PC-9 (cell line): ENCODE data around the gene ACBD6. TPM values are rescaled to one million over a fixed set of nuclear protein-coding genes. Genes with fewer than 3 reads are reported as not detected.

Experiments
- BruUV-seq: library from RNA; stranded (reverse); fragments of 400-500 nt; replicated peaks from 2 replicates; lab custom pipeline; 2021; lab: Mats Ljungman, UMichigan
- CTCF ChIA-PET: fragments of 300-600 bp; sonication (Branson Sonifier 250); formaldehyde crosslinking; loops from one replicate; lab custom pipeline; 2022; ENCODE audit warnings: antibody characterized with exemption; lab: Charles Lee
- POLR2A ChIA-PET: fragments of 300-600 bp; sonication (Branson Sonifier 250); formaldehyde crosslinking; loops from one replicate; lab custom pipeline; 2022; ENCODE audit warnings: antibody characterized with exemption; ENCODE audit not compliant: unreplicated experiment; lab: Charles Lee
- DNase-seq, 2 experiments: peaks; one replicate each; pipeline versions ENCODE4 v3.0.0 to v3.0.0-alpha.2; 2015 to 2022; ENCODE audit warnings: mixed read lengths in 1 of 2
- H2AFZ ChIP-seq: fragments of 200-600 bp; sonication (generic); 2 replicates; pipeline ENCODE4 v1.8.1; 2017; ENCODE audit warnings: antibody characterized with exemption
- H3F3A ChIP-seq: fragments of 200-600 bp; sonication (generic); 2 replicates; pipeline ENCODE4 v1.8.1; 2017; ENCODE audit warnings: antibody characterized with exemption, mild to moderate bottlenecking, low read depth; ENCODE audit not compliant: insufficient read depth
- H3K27ac ChIP-seq: fragments of 200-600 bp; sonication (generic); 2 replicates; pipeline ENCODE4 v1.6.1; 2016; ENCODE audit warnings: mixed run types
- H3K27me3 ChIP-seq: fragments of 200-600 bp; sonication (generic); 2 replicates; pipeline ENCODE4 v1.6.1; 2016; ENCODE audit warnings: low read depth, mixed run types; ENCODE audit not compliant: insufficient read depth
- H3K36me3 ChIP-seq: fragments of 200-600 bp; sonication (generic); 2 replicates; pipeline ENCODE4 v1.6.1; 2016; ENCODE audit warnings: low read depth, mixed run types
- H3K4me1 ChIP-seq: fragments of 200-600 bp; sonication (generic); replicated peaks from 2 replicates; pipeline ENCODE4 v1.6.1; 2016; ENCODE audit warnings: mixed run types; ENCODE audit not compliant: insufficient read depth
- H3K4me2 ChIP-seq: fragments of 200-600 bp; sonication (generic); 2 replicates; pipeline ENCODE4 v1.6.1; 2017; ENCODE audit warnings: mixed run types
- H3K4me3 ChIP-seq: fragments of 200-600 bp; sonication (generic); 2 replicates; pipeline ENCODE4 v1.6.1; 2016; ENCODE audit warnings: mixed run types
- H3K79me2 ChIP-seq: fragments of 200-600 bp; sonication (generic); 2 replicates; pipeline ENCODE4 v1.6.1; 2017; ENCODE audit warnings: low read depth, mixed run types
- H3K9me2 ChIP-seq: fragments of 200-600 bp; sonication (generic); 2 replicates; pipeline ENCODE4 v1.8.1; 2017; ENCODE audit warnings: mild to moderate bottlenecking; ENCODE audit not compliant: insufficient read depth
- H3K9me3 ChIP-seq: fragments of 200-600 bp; sonication (generic); 2 replicates; pipeline ENCODE4 v1.8.1; 2016; ENCODE audit warnings: low read depth; ENCODE audit not compliant: insufficient read depth
- H4K20me1 ChIP-seq: fragments of 200-600 bp; sonication (generic); 2 replicates; pipeline ENCODE4 v1.8.1; 2017; ENCODE audit not compliant: insufficient read depth
- CTCF ChIP-seq: fragments of 200-600 bp; sonication (generic); conservative IDR thresholded peaks from 2 replicates; pipeline ENCODE4 v1.6.1; 2017; ENCODE audit warnings: mixed run types, antibody characterized with exemption, mild to moderate bottlenecking, moderate library complexity
- EZH2 ChIP-seq: fragments of 200-600 bp; sonication (generic); IDR thresholded peaks from 2 replicates; pipeline ENCODE4 v1.8.0; 2017; ENCODE audit warnings: antibody characterized with exemption, low read depth
- intact Hi-C: fragments of 100-400 bp; cut with micrococcal nuclease; formaldehyde crosslinking; loops from one replicate; pipeline ENCODE4 v1.10.0; 2022; ENCODE audit not compliant: unreplicated experiment
- total RNA-seq: library from RNA; stranded (reverse); gene quantifications from 2 replicates; pipeline ENCODE4 v1.2.3, GENCODE V29; 2021

The ACBD6 gene
- total RNA-seq, 1 experiment from 2014 or later, result 61.0 TPM

DNA sequence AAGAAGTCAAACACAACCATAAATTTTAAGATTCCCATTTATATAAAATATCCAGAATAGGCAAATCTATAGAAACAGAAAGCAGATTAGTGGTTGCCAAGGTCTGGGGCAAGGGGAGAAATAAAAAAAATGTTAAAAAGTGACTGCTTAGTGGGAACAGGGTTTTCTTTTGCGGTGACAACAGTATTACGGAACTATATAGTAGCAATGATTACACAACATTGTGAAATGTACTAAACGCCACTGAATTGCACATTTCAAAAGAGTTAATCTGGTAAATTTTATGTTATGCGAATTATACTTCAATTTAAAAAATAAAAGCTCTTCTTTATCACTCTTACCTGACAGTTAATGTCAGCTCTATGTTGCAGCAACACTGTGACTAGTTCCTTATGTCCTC is 105.2 kb downstream of the ACBD6 start:
- intact Hi-C loops, result no loop called here
- Histone ChIP-seq H3K4me1 (no peaks in the 10 kb centered on the region), H4K20me1 (peaks cover 11% of the 10 kb centered on the region), H3K9me3 (no peaks in the 10 kb centered on the region), H3K79me2 (peaks cover 6% of the 10 kb centered on the region; the same call in 1 of the 2 replicates), H3K9me2 (no peaks in the 10 kb centered on the region), H3F3A (no peaks in the 10 kb centered on the region), H3K4me3 (no peak overlapping the region), H3K27me3 (no peaks in the 10 kb centered on the region), H2AFZ (no peak overlapping the region), H3K4me2 (no peak overlapping the region), H3K27ac (no peak overlapping the region), H3K36me3 (no peaks in the 10 kb centered on the region)
- TF ChIP-seq CTCF, result no peak
- no peak for TF ChIP-seq EZH2
- no peak for DNase-seq
- no TSS peak for BruUV-seq
- CTCF ChIA-PET, result no interaction called here
- POLR2A ChIA-PET, result no interaction called here

GRCh38 chr1:180392427-180393145 is 109.8 kb downstream of the ACBD6 start:
- H3K4me2 ChIP-seq, result no peak overlapping the region
- no peak for TF ChIP-seq CTCF
- ChIA-PET CTCF (interaction anchor here (0.7 kb wide), 1 partner anchor 389 kb away, joined by 3 read pairs; no protein-coding TSS in a partner anchor), POLR2A (interaction anchor here (0.6 kb wide), 1 partner anchor 32 kb away, joined by 5 read pairs; no protein-coding TSS in a partner anchor)
- H3K36me3 ChIP-seq, result no peaks in the 10 kb centered on the region
- peaks cover 8% of the 10 kb centered on the region; the same call in 1 of the 2 replicates for H4K20me1 ChIP-seq
- no peak overlapping the region for H3K4me3 ChIP-seq
- no peaks in the 10 kb centered on the region for H3K9me3 ChIP-seq
- H3K79me2 ChIP-seq, result peaks cover 11% of the 10 kb centered on the region; the same call in 1 of the 2 replicates
- H3F3A ChIP-seq, result no peaks in the 10 kb centered on the region
- BruUV-seq, result no TSS peak
- intact Hi-C loops, result no loop called here
- H3K27ac ChIP-seq, result no peak overlapping the region
- no peak for DNase-seq
- no peaks in the 10 kb centered on the region for H3K9me2 ChIP-seq
- no peak overlapping the region for H2AFZ ChIP-seq
- H3K4me1 ChIP-seq, result no peaks in the 10 kb centered on the region
- H3K27me3 ChIP-seq, result no peaks in the 10 kb centered on the region

GRCh38 chr1:180392020-180392419 is 110.4 kb downstream of the ACBD6 start:
- no peak overlapping the region for H3K4me2 ChIP-seq
- no peak overlapping the region for H3K27ac ChIP-seq
- ChIA-PET POLR2A (interaction anchor here (0.6 kb wide), 1 partner anchor 31 kb away, joined by 5 read pairs; no protein-coding TSS in a partner anchor), CTCF (interaction anchor here (0.7 kb wide), 1 partner anchor 388 kb away, joined by 3 read pairs; no protein-coding TSS in a partner anchor)
- no peaks in the 10 kb centered on the region for H3K9me2 ChIP-seq
- peaks cover 8% of the 10 kb centered on the region; the same call in 1 of the 2 replicates for H4K20me1 ChIP-seq
- H3K36me3 ChIP-seq, result no peaks in the 10 kb centered on the region
- no peaks in the 10 kb centered on the region for H3K9me3 ChIP-seq
- no peaks in the 10 kb centered on the region for H3K4me1 ChIP-seq
- H3K27me3 ChIP-seq, result no peaks in the 10 kb centered on the region
- H3K79me2 ChIP-seq, result peaks cover 11% of the 10 kb centered on the region; the same call in 1 of the 2 replicates
- no peaks in the 10 kb centered on the region for H3F3A ChIP-seq
- DNase-seq, result no peak
- TF ChIP-seq CTCF, result no peak
- no peak for TF ChIP-seq EZH2
- no TSS peak for BruUV-seq
- H2AFZ ChIP-seq, result no peak overlapping the region
- intact Hi-C loops, result no loop called here
- H3K4me3 ChIP-seq, result no peak overlapping the region
